Inferior parietal cortex (tissue), 1 donor: ENCODE data around the gene TSPEAR.
"Not testable (repeated sequence)": the region's sequence is repeated elsewhere in the genome, so short reads cannot be mapped to it uniquely, and the experiment has no call there.

Source experiments
- DNase-seq: peaks from one replicate; pipeline ENCODE4 v3.0.0-alpha.2; 2016; ENCODE audit errors: extremely low spot score

TSPEAR gene

DNA sequence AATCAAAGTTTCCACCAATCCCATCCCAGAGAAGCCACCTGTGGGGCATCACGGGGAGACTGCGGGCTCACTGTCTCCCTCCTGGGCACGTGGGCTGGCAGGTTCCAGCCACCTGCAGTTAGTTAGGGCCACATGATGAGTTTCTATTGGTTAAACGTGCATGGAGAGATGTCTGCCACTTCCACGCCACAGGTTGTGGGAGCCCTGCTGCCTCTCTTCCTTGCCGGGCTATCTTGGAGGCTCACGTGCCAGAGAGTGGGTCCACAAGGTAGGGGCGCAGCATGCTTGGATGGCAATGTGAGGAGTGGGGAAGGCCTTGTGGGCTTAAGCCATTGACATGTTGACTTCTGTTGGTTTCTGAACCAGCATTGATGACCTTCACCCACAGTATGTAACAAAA is 107.5 kb downstream of the TSPEAR start:
- DNase-seq, result no peak

DNA sequence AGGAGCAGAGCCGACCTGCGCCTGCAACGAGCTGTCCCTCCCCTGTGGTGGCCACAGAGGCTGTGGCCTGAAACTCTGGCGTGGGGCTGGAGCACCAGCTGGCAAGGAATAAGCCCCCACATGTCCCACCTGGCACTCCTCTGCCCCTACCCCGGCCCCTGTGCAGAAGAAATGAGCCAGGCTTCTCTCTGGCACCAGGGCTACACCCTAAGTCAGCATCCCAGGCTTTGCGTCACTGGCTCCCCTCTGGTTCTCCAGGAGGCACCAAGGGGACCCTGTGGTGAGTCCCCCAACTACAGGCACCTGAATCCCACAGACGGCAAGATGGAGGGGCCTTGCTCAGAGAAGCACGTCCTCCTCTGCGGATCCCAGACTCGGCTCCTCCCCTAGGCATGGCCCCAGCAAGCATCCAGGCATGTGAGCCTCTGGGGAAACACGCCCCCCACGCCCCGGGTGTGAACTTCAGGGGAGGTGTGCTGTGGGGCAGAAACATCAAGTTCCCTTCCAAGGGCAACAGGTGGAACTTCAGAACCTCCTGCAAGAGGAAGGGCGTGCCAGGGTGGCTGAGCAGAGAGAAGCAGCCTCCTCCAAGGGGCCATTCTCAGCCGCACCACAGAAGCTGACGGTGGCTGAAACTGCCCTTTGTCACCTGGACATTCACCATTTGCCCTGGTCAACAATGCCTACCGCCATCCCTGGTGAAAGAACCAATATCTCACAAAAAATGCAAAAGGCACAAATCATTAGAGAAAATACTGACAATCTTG is 108.1 kb downstream of the TSPEAR start:
- DNase-seq, result no peak

DNA sequence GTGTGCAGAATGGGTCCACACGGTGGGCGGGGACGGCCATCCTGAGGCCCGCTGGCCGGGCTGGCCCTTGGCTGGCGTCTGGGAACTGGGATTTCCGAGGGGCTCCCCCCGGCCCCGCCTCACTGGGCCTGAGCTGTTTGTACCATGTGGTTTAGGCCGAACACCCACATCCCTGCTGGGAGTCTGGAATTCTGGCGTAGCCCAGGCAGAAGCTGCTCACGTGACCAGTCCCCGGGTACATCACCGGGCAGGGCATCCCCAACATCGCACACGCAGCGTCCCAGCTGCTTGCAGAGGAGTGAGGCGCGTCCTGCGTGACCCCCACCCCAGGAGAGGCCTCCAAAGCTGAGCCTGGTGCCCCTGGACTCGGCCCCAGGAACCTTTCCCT is 108.9 kb downstream of the TSPEAR start:
- DNase-seq, result no peak

DNA sequence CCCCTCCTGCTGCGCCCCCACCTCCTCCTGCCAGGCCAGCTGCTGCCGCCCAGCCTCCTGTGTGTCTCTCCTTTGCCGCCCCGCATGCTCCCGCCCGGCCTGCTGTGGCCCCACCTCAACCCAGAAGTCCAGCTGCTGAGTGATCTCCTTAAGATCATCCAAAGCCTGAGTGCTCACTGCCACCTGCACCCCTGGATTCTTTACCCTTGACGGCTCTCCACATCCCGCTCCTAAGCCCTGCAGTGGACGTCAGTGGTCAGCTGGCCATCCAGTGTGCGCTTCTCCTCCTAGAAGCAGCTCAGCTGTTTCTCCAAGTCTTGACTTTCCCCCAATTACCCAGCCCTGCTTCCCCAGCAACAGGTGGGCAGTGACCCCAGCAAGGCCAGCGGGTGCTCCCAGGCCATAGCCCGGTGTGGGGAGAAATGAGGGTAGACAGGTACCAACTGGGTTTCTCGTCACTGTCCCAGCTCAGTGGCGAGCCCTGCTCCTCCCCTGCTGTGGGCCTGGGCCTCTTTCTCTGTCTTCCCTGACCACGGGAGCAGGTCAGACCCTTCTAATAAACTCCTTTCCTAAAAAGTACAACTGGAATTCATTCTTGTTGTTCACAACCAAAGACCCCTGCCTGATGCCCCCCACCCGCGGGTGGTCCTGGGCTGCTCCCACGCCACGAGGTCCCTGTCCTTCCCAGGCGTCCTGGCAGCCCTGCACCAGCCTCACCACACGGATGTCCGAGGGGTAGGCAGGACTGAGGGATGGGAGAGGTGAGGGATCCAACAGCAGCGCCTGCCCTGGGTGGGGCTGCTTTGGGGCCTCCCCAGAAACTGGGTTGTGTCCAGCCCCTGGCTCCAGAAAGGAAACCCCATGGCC is 109.5 kb downstream of the TSPEAR start:
- DNase-seq, result no peak

DNA sequence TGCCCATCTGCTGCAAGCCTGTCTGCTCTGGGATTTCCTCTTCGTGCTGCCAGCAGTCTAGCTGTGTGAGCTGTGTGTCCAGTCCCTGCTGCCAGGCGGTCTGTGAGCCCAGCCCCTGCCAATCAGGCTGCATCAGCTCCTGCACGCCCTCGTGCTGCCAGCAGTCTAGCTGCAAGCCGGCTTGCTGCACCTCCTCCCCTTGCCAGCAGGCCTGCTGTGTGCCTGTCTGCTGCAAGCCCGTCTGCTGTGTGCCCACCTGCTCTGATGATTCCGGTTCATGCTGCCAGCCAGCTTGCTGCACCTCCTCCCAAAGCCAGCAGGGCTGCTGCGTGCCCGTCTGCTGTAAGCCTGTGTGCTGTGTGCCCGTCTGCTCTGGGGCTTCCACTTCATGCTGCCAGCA is 110.3 kb downstream of the TSPEAR start:
- not testable (repeated sequence) for DNase-seq

DNA sequence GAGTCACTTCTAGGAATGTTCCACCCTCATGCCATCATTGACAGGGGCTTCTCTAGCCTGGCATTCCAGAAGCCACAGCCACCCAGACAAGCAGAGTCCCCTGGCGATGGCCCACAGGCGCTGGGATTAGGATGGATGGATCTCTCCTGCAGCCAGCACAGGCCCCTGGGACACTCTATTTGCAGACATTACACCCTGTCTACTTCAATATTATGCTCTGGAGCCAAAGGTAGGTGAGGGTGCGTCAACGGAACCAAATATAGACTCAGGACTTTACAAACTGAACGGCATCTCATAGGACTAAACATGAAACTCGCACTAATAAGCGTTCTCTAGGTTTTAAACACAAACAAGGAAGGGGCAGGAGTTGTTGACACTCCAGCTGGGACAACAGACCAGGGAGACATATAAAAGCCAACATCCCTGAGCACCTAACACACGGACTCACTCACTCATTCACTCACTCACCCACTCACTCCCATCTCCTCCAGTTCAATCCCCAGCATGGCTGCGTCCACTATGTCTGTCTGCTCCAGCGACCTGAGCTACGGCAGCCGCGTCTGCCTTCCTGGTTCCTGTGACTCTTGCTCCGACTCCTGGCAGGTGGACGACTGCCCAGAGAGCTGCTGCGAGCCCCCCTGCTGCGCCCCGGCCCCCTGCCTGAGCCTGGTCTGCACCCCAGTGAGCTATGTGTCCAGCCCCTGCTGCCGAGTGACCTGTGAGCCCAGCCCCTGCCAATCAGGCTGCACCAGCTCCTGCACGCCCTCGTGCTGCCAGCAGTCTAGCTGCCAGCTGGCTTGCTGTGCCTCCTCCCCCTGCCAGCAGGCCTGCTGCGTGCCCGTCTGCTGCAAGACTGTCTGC is 111.0 kb downstream of the TSPEAR start, which contains the start of gene KRTAP10-7:
Gene KRTAP10-7 (plus strand): TSS at position 480 of the 861 bp plus-strand sequence. CDS start 25 bp downstream, at position 505.
- DNase-seq, result not testable (repeated sequence)

DNA sequence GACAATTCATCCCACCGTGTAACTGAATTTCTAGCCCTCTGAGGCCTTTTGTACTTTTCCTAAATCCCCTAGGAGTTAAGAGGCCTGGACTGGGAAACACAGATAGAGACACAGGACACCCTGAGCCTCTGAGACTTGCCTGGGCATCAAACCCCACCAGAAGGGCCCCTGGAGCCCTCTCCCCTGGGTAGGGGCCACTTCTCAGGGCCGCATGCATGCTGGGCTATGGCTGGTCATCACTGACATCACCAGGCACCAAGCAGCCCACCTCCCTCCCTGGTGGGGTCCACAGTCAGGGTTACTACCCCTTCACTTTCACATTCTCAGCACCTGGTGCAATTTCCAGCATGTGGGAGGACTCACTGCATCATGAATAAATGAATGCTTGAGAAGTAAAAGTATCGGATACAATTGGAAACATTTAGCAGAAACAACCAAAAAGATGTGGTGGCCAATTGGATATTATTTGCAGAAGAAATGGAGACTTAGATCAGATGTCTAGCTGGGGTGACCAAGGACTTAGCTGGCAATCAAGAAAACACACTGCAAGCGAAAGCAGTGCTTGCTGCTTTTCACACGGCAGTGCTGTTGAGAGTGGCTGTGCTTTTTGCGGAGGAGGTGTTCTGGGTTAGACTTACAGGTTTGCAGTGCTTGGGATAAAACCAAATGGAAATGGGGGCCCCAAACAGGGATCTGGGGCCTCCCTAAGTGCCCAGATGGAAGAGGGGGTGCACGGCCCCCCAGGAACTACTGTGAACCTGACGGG is 111.9 kb downstream of the TSPEAR start:
- no peak for DNase-seq

DNA sequence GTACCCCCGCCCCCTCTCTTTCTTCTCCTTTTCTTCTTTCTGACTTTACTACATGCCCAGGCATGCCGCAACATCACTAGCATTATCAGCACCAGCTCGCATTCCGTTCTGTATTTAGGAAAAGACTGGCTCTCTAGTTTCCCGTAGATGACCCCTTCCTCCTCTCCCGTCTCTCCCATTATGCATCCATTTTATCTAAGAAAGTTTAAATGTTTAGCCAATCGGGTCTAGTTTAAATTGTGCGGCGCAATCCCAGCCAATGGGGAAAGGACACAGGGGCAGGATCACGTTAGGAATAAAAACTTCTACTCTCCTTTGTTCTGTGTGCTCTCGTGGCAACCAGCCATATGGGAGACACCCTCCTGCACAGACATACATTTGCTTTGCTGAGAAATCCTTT is 113.3 kb downstream of the TSPEAR start:
- DNase-seq, result no peak

DNA sequence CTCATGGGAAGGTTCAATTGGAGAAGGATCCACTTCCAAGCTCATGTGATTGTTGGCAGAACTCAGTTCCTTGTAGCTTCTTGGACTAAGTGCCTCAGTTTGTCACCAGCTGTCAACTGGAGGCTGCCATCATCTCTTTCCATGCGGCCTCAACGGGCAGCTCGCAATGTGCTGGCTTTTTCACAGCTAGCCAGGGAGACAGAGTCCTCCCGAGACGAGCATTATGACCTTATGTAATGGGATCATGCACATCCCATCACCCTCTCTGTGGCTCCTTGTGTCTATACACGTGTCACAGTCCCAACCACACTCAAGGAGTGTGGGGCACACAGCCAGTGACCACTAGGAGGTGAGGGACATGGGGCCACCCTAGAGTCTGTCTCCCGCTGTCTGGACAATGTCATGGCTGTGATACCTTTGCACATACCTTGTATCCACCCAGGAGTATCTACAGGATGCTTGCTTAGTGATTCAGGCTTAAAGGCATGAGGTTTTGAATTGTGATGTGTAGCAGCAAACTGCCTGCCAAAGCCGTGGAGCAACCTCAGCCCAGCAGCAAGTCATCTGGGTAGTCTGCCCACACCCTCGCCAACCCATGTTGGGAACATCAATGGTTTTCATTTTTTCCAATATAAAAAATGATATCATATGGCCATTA is 115.2 kb downstream of the TSPEAR start:
- DNase-seq, result no peak

DNA sequence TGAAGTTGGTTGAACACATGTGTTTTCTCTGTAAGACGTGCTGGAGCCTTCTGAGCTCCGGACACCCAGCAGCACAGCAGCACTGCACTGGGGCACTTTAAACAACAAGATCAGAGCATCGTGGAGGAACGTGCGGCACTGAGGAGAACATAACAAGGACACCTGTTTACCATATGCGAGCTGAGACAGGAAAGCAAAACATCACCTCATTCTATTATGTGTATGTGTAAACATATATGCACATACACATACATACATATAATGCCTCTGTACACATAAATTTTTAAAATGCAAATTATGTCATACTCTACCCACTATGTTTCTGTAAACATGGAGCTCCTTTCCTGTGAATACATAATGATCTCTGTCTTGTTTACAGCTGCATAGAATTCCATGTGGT is 115.8 kb downstream of the TSPEAR start:
- no peak for DNase-seq

DNA sequence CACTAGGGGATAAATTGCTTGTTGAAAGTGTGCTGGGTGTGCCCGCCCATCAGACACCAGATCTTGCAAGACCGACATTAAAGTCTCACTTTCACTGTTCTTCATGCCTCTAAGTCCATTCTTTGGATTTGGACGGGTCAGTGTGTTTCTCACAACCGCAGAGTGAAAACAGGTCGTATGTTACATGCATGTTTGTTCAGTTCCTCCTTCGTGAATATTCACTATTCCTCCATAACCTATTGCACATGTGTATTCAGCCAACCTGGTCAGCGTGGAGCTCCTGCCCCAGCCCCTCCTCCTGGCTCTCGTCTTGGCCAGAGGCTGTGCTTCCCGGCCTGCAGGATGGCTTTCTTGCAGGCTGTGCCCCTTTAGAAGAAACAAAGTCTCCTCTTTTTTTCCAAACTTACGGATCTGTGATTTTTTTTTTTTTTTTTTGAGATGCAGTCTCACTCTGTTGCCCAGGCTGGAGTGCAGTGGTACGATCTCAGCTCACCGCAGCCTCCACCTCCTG is 116.9 kb downstream of the TSPEAR start:
- DNase-seq, result no peak

DNA sequence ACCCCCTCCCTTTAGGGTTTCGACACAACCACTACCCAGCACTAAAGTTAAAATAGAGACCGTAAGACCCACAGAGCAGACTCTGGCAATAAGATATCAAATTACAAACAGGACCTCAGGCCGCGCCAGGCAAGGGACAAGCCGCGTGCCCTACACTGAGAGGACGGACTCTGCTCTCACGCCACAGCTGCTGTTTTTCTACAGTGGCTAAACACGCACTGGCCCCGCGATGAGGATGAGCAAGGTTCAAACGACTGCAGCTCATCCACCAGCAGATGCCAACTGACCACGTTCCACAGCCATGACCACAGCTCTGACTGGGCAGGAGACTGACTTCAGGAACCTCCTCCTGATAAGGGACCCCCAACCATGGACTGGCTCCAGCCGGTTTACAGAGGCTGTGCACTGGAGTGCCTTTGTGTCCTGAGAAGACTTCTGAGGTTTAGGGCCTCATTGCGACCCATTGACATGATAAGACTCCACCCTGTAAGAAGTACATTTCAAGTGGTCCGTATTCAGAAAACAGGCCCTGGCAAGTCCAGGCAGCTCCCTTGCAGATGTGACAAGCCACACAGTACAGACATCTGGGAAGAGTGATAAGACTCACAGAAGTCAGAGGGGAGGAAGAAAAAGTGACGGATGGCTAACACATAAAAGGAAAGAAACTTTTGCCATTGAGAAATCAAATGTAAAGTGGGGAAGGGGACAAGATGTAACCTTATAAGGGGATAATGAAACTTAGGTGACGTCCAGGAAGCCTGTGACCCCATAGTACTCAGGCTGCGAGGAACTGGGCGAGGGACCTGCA is 117.6 kb downstream of the TSPEAR start:
- DNase-seq, result peak; percentile 27

DNA sequence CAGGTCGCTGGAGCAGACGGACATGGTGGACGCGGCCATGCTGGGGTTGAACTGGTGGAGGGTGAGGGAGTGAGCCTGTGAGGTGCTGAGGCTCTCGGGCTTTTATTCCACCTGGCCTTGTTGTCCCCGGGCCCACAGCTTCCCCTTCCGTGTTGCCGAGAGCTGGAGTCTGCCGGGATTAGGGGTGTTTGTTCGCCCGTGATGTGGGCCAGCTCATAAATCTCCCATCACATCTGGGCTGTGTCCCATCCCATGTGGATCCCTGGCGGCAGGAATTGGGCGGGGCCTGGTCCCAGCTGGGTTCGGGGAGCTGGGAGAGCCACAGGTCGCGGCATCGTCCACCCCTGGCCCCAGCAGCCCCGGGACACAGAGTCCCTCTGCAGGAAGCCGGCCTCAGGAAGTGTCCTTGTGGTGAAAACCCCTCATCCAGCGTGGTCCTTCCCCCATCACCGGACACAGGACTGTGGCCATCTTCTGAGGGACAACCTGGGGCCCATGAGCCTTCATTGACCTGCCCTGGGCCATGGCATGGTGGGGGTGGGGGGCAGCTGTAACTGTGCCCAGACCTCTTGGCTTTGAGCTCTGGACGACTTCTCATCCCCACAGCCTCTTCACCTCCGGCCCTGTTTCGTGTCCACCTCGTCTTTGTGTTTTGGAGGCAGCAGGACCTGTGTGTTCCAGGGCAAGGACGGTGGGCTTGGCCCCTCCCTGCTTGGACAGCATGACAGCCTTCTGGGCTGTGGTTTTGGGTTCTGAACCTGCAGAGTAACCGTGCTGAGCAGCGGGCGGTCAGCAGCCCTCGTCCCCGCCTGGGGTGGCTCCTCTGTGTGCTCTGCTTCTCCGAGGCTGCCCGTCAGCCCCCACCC is 118.7 kb downstream of the TSPEAR start, which contains the start of gene KRTAP10-6:
Gene KRTAP10-6 (minus strand): TSS at position 60 of the 866 bp plus-strand sequence. CDS start 21 bp downstream, at position 39.
- no peak for DNase-seq

DNA sequence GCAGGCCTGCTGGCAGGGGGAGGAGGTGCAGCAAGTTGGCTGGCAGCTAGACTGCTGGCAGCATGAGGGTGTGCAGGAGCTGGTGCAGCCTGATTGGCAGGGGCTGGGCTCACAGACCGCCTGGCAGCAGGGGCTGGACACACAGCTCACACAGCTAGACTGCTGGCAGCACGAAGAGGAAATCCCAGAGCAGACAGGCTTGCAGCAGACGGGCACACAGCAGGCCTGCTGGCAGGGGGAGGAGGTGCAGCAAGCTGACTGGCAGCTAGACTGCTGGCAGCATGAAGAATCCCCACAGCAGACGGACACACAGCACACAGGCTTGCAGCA is 119.6 kb downstream of the TSPEAR start:
- DNase-seq, result not testable (repeated sequence)

DNA sequence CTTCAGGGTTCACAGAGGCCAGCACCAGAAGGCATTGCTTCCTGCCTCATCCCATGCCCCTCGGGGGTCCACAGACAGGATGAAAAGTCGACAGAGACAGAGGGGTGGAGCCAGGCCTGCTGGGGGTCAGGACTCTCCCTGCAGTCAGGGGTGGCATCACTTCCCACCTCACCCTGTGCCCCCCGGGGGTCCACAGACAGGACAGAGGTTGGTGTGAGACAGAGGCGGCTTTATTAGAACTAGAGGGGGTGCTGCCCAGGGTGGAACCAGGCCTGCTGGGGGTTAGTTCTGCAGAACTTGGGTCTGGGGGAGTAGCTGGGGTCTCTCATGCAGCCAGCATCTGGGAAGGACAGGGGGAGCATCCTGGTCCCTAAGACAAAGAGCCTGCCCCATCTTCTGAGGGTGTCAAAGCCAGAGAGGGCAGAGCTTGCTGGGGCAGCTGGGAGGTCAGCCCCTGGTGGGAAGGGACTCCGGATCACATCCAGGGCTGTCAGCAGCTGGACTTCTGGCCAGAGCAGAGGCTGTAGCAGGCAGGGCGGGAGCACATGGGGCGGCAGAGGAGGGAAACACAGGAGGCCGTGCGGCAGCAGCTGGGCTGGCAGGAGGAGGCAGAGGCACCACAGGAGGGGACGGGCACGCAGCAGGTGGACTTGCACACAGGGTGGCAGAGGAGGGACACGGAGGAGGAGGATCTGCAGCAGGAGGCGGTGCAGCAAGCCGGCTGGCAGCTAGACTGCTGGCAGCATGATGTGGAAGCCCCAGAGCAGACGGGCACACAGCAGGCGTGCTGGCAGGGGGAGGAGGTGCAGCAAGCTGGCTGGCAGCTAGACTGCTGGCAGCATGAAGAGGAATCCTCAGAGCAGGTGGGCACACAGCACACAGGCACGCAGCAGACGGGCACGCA is 120.2 kb downstream of the TSPEAR start:
- not testable (repeated sequence) for DNase-seq

DNA sequence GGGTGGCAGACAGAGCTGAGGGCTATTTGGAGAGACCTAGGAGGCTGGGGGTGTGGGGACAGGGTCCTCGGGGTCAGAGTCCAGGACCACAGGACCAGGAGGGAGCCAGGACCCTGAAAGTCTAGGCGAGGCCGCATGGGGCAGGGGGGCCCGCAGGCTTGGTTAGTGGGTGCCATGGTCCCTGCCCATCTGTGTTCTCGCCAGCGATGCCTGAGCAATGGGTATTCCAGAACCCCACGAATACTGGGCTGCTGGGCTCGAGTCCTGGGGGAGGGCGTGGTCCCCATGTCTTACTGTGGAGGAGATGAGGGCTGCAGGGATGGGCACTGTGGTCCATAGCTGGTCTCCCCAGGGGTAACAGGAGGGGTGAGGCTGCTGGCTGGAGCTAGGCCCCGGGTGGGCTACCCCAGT is 121.1 kb downstream of the TSPEAR start:
- DNase-seq, result no peak

DNA sequence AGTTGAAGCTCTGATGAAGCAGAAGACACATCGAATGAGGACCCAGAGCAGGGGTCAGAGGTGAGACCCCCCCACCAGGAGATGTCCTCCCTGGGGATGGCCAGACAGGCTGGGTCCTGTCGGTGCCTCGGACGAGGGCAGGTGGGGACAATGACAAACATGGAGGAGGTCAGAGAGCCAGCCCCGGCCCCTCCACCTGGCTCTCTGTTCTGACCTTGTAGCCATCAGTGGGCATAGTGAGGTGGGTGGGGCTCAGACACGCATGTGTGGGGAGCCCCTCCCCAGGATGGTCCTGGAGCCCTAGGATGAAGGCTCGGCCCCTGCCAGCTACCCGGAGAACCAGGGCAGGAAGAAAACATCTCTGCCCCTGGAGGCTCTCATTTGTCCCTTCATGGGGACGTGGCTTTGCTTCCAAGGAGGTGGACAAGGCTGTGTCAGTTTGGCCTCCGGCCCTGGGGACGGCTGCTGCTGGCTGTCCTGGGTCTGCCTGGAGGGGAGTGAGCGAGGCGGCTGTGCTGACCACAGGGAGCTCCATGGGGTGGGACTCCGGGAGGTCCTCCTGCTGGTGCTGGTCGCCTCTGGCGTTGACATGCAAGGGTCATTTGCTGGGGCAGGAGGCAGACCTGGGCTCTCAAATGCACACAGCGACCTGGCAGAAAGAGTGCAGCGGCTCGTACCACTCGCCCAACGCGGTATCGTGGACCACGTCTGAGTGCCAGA is 121.6 kb downstream of the TSPEAR start:
- no peak for DNase-seq
